ENCODE results near the gene BCL6.
"Not testable (repeated sequence)": the region's sequence is repeated elsewhere in the genome, so short reads cannot be mapped to it uniquely, and the experiment has no call there.

BCL6 gene

GRCh38 chr3:187686621-187687273 lies 58.5 kb downstream of the BCL6 start:
- DNase-seq = no peak
- intact Hi-C loops (cut with DNase I) = no loop called here

GRCh38 chr3:187685948-187686347 lies 59.3 kb downstream of the BCL6 start:
- no peak for DNase-seq
- intact Hi-C loops (cut with DNase I) = no loop called here

GRCh38 chr3:187684880-187685279 lies 60.4 kb downstream of the BCL6 start:
- no peak for DNase-seq
- intact Hi-C loops (cut with DNase I) = no loop called here

GRCh38 chr3:187684444-187684843 lies 60.8 kb downstream of the BCL6 start:
- no peak for DNase-seq
- intact Hi-C loops (cut with DNase I) = no loop called here

DNA sequence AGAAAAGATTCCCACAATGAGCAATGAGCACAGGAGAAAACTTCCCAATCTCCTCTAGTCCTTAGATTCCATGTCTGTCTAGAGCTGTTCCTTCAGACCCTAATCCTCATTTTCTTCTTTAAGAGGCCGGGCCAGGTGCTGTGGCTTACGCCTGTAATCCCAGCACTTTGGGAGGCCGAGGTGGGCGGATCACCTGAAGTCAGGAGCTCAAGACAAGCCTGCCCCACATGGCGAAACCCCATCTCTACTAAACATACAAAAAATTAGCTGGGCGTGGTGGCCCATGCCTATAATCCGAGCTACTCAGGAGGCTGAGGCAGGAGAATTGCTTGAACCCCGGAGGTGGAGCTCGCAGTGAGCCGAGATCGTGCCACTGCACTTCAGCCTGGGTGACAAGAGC lies 63.5 kb downstream of the BCL6 start:
- intact Hi-C loops (cut with DNase I) = not testable (repeated sequence)

DNA sequence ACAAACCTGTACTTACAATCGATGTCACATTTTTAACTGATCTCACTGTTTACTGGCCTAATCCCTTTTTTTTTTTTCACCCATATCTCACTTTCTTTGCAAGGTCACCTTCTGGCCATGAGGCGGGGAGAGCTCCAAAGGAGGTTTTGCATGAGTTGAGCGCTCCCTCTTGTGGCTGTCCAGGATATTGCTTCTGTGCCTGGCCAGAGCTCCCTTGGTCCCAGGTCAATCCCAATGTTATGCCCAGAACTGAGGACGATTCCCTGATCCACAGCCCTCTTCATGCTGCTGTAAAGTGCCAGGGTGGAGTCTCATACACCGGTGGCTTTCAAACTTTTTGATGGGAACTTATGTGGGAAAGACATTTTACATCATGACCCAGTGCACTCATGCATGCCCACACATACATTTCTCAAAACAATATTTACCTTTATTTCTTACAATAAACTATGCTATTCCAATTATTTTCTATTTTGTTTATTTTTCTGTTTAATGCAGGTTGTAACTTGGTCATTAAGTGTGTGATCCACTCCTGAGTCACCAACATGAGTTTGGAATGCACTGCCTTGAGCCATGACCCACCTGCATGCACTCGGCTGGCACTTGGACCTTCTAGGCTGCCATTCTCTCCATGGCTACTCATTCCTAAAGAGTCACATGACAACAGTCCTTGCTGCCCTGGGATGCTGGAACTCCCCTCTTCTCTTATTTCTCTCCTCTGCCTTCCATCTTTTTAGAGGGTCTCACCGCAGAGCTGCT lies 65.5 kb downstream of the BCL6 start:
- intact Hi-C loops (cut with DNase I) = loop anchor here (1.0 to 2.0 kb wide), 3 partner anchors 35 to 460 kb away; no protein-coding TSS in a partner anchor
- peak; percentile 42 to 94 (median 79) for DNase-seq

More for the DNA sequence above, 63.5 kb downstream of the BCL6 start:
- not testable (repeated sequence) for DNase-seq

GRCh38 chr3:187678726-187679268 lies 66.5 kb downstream of the BCL6 start:
- intact Hi-C loops (cut with DNase I) = loop anchor here (1.0 to 2.0 kb wide), 3 partner anchors 36 to 458 kb away; no protein-coding TSS in a partner anchor
- peak in 8 of 10 donors; percentile 31 to 87 (median 43) for DNase-seq

- no peak for DNase-seq
- intact Hi-C loops (cut with DNase I) = loop anchor here (2.0 kb wide), 1 partner anchor 37 kb away; no protein-coding TSS in a partner anchor
Measured at GRCh38 chr3:187677604-187678003, 67.7 kb downstream of the BCL6 start.

DNA sequence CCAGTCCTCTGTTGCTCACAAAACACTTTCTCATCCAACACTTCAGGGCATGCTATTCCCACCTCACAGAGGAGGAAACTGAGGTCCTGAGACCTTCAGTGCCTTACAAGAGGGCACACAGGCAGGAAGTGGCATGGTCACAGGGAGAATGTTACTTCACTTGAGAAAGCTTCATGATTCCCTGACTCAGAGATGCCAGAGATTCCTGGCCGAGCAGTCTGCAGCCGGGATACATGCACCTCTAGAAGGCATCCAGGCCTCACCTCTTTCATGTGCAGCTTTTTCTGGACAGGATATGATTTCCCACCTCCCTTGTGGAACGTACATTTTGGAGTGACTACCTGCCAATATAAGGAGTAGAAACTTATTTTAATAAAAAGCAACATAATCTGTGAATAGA lies 72.3 kb downstream of the BCL6 start:
- DNase-seq = no peak
- intact Hi-C loops (cut with DNase I) = no loop called here

Measured in posterior cingulate gyrus (tissue), 11 donors.